HG03064 (cell line): ENCODE measurements around the gene TMED5.
"Not testable (repeated sequence)": the region's sequence is repeated elsewhere in the genome, so short reads cannot be mapped to it uniquely, and the experiment has no call there.

Source experiments
- ATAC-seq: cut with Tn5 transposase; IDR thresholded peaks from one replicate; pipeline ENCODE4 v1.9.1; 2021; ENCODE audit warnings: low read depth; ENCODE audit not compliant: unreplicated experiment

Gene TMED5

DNA sequence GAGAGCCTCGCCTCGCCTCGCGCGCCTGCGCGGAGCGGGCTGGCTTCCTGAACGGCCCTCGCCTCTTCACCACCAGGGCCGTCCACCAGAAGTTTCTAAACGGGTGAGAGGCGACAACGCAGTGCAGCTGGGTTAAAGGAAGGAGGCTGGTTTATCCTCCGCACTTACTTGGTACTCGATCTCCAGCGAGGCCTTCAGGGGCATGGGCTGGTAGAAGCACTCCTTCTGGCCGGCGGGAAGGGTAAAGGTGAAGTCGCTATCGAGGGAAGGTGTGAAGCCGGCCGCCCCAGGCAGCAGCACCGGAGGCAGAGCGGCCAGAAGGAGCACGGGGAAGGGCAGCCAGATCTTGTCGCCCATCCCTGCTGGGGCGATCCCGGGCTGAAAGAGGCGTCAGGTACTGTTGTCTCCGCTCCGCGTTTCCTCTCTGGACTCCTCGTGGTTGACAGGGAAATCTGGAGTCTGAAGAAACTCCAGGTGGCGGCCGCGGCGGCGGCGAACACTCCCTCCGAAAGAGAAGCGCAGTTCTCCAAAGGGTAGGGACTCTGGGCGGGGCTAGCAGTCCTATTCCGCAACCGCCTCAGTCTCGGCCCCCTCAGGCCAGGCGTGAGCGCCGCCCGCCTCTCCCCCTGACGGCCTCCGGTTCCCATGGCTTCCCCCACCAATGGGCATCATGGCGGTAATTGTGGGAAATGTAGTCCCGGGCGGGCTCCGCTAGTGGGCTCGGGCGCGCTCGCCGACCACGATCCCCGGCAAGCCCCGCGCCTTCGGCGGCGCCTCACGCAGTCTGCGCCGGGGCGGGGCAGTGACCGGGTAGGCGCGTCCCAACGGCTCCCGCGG, at the start of gene TMED5:
TSS of gene TMED5 (minus strand) at position 528 of the 837 bp plus-strand sequence. CDS start at position 357, 171 bp downstream.
- peak; percentile 91 for ATAC-seq

DNA sequence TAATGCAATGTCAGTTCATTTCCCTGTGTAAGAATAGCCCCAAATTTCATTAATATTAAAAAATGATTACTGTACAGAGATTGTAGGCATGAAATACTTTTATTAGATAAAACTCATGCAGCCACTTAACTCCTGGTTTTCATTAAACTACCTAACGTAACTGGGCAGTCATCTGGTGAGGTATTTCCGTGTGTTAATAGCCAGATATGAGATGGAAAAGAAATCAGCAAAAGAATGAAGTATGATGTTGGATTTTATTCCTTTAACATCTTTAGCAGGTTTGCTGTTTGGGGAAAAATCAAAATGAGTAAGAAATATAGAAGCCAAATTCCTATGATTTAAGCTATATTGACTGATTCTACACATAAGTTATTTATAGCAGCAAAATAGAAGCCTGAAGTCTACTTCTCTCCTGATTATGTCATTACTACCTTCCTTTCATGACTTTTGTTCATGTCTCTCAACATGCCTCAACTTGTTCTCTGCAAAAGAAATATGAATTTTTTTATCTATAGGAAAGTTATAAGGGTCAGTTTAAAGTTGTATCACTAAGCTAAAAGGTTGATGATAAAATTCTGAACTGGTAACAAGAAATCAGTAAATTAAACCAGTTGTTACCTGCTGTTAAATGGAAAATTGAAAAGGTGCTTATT, 42.9 kb upstream of the TMED5 start:
- no peak for ATAC-seq

DNA sequence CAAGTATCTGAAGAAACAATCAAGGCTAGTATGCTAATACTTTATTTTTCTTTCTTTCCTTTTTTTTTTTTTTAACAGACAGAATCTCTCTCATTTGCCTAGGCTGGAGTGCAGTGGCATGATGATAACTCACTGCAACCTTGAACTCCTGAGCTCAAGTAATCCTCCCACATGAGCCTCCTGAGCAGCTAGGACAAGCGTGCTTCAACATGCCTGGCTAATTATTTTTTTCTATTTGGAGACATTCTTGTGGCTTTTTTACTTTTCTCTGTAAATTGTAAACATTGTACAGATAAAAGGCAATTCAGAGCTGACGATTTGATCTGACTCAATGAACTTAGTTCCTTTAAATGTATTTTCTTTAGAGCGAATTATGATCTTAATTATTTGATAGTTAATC, 41.7 kb upstream of the TMED5 start:
- no peak for ATAC-seq

DNA sequence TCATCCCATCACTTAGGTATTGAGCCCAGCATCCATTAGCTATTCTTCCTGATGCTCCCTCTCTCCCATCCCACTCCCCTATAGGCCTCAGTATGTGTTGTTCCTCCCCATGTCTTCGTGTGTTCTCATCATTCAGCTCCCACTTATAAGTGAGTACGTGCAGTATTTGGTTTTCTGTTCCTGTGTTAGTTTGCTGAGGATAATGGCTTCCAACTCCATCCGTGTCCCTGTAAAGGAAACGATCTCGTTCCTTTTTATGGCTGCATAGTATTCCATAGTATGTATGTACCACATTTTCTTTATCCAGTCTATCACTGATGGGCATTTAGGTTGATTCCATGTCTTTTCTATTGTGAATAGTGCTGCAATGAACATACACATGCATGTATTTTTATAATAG, 40.5 kb upstream of the TMED5 start:
- not testable (repeated sequence) for ATAC-seq

DNA sequence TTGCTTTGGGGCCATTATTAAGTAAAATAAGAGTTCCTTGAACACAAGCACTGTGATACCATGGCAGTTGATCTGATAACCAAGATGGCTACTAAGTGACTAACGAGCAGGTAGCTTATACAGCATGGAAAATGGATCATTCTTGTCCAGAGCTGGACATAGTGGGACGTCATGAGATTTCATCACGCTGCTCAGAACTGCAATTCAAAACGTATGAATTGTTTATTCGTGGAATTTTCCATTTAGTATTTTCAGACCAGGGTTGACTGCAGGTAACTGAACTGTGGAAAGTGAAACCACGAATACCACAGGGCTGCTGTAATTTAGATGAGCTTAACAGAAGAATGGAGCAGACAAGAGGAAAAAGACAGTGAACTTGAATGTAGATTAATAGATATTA, 39.2 kb upstream of the TMED5 start:
- no peak for ATAC-seq

DNA sequence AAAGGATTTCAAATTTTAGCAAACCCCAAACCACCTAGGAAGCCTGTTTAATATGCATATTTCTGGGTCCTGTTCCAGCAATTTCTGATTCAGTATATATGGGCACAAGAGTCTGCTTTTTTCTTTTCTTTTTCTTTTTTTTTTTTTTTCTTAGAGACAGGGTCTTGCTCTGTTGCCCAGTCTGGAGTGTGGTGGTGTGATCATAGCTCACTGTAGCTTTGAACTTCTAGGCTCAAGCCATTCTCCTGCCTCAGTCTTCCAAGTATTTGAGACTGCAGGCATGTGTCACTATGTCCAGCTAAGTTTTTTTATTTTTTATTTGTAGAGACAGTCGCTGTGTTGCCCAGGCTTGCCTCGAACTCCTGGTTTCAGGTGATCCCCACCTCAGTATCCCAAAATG, 35.1 kb upstream of the TMED5 start:
- no peak for ATAC-seq

DNA sequence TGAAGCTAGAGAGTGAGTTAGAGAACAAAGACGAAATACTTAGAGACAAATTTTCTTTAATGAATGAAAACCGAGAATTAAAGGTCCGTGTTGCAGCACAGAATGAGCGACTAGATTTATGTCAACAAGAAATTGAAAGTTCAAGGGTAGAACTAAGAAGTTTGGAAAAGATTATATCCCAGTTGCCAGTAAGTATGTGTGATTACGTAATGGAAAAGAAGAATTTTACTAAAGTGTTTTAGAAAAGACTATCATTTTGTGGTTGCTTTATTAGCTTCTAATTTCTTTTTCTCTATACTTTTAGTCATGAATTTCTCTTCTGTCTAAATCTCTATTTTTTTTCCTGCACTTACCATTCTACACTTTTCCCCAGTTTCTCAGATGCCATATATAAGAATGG, 27.0 kb upstream of the TMED5 start:
- no peak for ATAC-seq

DNA sequence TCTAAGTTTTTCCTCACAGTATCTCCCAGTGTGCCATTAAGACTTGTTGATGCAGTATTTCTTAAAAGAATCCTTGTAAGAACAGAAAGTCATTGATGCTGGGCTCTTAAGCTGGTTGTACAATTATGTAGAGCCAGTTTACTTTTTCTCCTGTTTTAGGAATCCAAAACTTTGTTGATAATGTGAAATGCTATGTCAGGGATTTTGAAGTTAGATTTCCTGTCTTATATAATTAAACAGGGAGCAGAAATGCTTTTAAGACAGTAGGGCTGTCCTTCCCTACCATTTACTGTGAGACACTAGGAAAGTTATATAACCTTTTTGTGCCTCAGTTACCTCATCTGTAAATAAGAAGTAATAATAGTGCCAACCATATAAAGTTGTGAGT, 26.3 kb upstream of the TMED5 start:
- no peak for ATAC-seq

DNA sequence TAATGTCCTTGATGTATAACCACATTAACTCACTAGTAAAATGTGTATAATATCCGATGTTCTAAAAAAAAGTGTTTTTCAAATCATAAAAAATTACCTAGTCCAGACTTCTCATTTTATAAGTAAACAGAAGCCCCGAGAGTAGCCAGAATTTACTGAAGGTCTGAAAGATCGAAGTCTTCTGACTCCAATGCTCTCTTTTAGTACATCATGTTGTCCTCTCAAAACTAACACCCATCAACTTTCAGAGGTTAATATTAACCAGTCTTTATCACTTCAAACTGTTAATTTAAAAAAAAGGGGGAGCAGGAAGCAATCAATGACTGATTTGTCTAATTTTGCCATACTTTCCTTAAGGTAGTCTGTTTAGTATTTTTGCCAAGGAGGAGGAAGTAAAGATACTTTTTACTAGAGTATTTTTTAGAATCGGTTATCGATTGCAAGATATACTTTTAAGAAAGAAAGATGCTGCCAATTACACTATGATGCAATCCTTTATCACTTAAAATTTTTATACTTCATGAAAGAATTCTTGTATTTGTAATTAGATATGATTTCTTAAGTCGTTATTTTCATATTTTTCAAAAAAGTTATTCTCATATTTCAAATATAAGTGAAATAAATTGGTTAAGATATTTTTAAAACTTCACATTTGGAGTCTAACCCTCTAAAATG, 25.8 kb upstream of the TMED5 start:
- no peak for ATAC-seq

DNA sequence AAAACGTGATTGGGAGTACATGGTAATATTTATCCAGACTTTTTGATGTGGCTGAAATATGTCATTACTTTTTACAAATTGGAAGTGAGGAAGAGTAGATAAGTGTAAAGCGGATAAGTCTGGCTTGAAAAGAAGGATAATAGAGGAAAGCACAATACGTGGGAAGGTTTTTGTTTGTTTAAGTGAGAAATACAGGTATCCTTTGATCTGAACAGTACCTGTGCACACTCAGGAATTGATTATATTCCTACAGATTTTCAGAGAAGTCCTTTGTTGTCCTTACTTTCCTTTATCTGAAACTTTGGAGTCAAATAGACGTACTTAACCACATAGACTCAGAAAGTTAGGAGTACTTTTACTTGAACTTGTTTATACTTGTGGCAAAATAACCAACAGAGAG, 20.5 kb upstream of the TMED5 start:
- ATAC-seq = no peak

DNA sequence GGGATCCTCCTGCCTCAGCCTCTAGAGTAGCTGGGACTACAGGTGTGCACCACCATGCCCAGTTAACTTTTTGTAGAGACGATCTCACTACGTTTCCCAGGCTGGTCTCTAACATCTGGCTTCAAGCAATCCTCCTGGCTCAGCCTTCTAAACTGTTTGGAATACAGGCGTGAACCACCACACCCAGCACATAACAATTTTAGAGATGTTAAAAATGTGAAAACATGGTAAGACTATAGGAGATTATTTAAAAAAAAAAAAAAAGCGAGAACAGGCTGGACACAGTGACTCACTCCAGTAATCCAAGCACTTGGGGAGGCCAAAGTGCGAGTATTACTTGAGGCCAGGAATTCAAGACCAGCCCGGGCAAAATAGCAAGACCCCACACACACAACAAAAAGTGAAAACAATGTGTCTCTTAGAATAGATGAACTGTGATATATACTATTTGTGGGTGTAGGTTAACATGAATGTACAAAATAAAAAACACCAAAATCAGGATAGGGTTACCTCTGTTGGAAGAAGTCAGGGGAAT, 19.9 kb upstream of the TMED5 start:
- no peak for ATAC-seq

DNA sequence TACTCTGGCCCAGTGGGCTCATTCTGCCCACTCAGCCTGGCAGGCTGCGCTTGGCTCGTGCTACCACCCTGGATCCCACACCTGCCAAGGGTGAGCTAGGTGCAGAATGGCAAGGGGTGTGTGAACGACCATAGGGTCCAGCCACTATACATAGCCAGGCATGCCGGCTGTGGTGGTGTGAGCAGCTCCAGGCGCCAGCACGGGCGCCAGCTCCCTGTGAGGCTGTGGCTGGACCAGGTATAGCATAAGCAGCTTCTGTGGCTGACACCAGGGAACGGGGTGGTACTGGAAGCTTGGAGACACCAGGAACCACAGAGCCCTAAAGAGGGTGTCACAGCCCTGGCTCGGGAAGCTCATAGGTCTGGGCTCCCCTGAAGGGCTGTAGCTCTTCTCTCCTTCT, 18.9 kb upstream of the TMED5 start:
- no peak for ATAC-seq

DNA sequence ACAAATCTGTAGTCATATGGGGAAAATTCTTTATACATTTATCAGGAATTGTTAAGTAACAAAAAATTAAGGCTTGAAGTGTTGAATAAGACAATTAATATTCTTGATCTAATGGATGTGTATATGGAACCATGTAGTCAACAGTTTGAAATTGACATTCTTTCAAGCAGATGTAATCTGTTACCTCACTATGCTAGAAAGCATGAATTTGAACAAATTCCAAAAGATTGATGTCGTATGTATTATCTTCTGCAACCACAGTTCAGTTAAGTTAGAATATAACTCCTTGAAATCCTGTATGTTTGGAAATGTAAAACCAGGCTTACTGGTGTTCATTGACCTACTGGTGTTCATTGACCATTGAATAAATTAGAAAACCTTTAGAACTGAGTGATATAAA, 16.4 kb upstream of the TMED5 start:
- no peak for ATAC-seq

DNA sequence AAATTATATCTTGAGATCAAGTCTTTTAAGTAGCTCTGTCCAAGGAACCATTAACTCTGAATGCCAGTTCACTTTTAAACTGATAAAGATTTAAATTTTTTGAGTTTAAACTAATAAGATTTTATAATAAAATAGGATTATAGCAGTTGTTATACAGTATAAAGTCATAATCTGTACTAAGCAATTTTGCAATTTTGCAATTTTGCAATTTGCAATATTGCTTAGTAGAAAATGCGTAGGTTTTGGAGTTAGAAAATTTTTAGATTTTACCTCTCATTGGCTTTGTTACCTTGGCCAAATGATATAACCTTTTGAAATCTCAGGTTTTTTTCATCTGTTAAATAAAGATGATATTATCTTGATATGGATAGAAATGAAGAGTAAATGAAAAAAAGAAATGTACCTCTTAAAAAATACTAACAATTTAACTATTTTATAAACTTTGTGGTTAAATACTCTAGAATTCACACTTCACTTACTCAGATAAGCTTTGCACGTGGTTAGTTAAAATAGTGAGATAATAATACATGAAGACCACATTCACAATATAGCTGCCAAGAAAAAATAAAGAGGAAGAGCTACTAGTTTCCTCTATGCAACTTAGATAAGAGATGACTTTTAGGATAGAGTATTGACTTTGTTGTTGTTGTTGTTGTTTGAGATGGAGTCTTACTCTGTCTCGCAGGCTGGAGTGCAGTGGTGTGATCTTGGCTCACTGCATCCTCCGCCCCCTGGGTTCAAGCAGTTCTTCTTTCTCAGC, 14.2 kb upstream of the TMED5 start:
- ATAC-seq = no peak

DNA sequence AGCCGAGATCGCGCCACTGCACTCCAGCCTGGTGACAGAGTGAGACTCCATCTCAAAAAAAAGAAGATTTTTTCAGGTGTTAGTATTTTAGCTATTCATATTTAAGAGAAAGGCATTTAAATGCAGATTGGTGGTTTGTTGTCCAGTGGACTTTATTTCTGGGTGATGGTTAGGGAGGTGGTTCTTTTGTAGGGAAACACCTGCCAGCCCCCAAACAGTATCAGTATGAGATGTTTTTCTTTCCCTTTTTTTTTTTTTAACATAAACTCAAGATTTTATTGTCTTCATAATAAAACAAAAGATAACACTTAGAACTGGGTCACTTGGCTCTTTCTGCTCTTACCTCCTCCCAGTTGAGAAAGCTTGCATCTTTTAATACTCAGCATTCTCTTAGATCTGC, 10.2 kb upstream of the TMED5 start:
- ATAC-seq = no peak

DNA sequence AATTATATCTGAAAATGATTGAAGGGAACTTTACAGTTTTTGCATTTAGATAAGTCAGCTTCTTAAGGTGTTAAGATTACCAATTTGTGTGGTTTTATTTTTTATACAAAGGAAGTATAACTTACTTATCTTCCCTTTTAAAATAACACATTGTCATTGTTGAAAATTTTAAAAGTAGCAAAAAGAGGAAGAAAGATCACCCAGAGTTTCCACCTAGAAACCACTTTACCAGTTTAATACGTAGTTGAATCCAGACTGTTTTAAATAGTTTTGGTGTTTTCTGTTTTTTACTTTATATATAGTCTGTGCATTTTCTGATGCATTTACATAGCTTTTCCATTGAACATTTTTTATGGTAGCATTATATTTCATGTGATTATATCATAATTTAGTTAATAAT, 6.5 kb upstream of the TMED5 start:
- ATAC-seq = no peak

DNA sequence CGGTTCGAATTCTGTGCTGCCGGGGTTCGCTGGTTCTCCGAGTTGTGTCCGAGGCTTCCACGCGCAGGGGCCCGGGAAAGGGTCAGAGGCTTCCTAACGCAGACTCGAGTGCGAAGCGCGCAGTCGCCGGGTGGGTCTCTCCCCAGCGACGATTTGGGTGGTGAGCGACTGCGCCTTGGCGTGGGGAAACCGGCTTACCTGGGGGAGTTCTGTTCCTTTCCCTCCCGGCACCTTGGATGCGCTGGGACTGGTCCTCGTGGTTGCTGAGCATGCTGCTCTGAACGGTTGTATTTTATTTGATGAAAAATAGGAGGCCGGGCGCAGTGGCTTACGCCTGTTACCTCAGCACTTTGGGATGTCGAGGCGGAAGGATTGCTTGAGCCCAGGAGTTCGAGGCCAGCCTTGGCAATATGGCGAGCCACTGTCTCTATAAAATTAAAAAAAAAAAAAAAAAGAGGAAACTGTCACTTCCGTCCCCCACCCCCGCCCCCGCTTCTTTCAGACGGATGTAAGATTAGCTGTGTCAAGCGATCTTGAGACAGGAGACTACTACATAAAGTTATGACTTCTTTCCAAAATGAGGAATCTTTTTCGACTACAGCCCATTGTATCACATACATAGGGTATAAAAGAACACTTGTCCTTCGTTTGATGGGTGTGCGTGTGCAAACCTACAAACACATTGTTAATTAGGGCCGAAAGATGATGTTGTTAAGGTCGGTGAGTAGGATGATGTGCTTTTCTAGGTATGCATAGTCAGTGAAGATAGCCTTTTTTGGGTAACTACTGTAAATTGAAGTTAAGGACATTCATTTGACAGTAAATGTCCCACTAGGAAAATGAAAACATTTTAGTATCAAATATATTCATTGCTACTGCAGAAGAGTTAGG, 755 bp upstream of the TMED5 start, which contains the start of gene CCDC18:
TSS of gene CCDC18 (plus strand) at position 2 of the 891 bp plus-strand sequence. CDS start 2,638 bp downstream, outside the sequence.
- ATAC-seq = peak; percentile 11

DNA sequence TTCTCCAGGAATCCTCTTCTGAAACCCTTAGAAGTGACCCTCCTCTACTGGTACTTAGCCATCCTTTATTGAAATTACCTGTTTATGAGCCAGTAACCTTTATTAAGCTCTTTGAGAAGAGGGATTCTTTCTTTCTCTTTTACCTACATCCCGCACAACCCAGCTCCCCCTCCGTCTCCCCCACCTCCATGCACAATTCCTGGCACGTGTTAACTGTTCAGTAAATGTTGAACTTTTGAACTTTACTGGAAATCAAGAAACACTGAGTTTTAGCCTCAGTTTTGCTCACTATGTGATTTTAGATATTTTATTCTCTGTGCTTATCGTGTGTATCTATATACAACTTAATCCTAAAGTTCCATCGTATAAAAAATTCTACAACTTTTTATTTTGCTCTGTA, 1.8 kb downstream of the TMED5 start:
- ATAC-seq = no peak

DNA sequence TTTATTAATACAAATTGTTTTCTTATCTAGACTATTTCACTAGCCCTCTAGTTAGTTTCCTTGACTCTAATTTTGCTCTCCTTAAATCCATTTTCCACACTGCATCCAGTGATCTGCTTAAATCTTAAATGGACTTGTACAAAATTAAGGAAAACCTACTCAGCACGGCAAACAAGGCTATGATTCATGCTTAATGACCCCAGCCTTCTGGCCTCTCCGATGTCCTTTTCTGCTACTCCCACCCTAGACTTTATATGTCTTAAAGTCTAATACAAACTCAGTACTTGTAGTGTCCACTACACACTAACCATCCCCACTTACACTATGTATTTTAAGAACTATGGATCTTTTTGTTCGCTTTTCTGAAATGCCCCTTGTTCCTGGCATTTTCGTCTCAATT, 2.2 kb downstream of the TMED5 start:
- no peak for ATAC-seq

DNA sequence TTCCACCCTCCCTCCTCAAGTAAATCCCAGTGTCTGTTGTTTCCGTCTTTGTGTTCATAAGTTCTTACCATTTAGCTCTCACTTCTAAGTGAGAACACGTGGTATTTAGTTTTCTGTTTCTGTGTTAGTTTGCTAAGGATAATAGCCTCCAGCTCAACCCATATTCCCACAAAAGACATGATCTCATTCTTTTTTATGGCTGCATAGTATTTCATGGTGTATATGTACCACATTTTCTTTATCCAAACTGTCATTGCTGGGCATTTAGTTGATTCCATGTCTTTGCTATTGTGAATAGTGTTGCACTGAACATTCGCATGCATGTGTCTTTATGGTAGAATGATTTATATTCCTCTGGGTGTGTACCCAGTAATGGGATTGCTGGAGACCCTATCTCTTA, 5.6 kb downstream of the TMED5 start:
- ATAC-seq = not testable (repeated sequence)
